ENCODE data around the gene DHRS13. TPM values are rescaled to one million over a fixed set of nuclear protein-coding genes. Genes with fewer than 3 reads are reported as not detected.

DHRS13 gene
- total RNA-seq, 1 experiment from 2014 or later, result 28.5 TPM

GRCh38 chr17:28948342-28948741 is 45.5 kb upstream of the DHRS13 start:
- H3K27me3 Mint-ChIP-seq (ENCODE audit: low read depth), result no peaks in the 10 kb centered on the region
- H3K36me3 Mint-ChIP-seq, result peaks cover 27% of the 10 kb centered on the region
- ChIA-PET POLR2A (no interaction called here), CTCF (interaction anchor here (0.8 to 5.5 kb wide), 4 partner anchors 17 to 222 kb away, joined by 3 to 39 read pairs (median 16); partner anchors contain the start of gene TLCD1)
- peak overlapping the region; percentile 94 for H3K27ac Mint-ChIP-seq
- no peaks in the 10 kb centered on the region for H3K9me3 Mint-ChIP-seq
- no peak for ATAC-seq
- peak overlapping the region; percentile 92 for H3K4me3 Mint-ChIP-seq
- peaks cover 22% of the 10 kb centered on the region for H3K4me1 Mint-ChIP-seq
- DNase-seq (ENCODE audit: low spot score), result no peak
- TF ChIP-seq, protein P1, sequence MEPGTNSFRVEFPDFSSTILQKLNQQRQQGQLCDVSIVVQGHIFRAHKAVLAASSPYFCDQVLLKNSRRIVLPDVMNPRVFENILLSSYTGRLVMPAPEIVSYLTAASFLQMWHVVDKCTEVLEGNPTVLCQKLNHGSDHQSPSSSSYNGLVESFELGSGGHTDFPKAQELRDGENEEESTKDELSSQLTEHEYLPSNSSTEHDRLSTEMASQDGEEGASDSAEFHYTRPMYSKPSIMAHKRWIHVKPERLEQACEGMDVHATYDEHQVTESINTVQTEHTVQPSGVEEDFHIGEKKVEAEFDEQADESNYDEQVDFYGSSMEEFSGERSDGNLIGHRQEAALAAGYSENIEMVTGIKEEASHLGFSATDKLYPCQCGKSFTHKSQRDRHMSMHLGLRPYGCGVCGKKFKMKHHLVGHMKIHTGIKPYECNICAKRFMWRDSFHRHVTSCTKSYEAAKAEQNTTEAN (CRISPR knock-in tag; IDR thresholded peaks at IDR 0.05), result no peak
- TF ChIP-seq FOXP1 (CRISPR knock-in tag; IDR thresholded peaks at IDR 0.05; ENCODE audit: borderline replicate concordance), result no peak

DNA sequence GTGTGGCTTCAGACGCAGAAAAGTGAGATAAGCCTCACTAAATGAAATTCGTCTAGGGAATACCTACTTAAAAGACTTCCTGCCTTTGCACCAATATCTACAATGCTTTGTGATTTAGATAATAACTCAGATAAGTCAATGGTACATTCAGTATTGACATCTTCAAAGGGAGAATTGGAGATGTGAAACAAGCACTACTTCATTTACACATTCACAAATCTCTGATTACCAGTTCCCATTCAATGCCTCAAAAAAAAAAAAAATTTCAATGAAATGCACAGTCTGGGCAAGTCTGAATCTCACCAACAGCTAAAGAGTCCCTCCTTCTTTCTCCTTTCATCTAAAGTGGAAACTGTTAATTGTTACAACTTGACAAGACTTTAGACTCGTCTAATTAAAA is 44.8 kb upstream of the DHRS13 start:
- Mint-ChIP-seq H3K4me3 (peak overlapping the region; percentile 92), H3K27ac (peak overlapping the region; percentile 94), H3K27me3 (ENCODE audit: low read depth) (no peaks in the 10 kb centered on the region), H3K4me1 (peaks cover 22% of the 10 kb centered on the region), H3K9me3 (no peaks in the 10 kb centered on the region), H3K36me3 (peaks cover 30% of the 10 kb centered on the region)
- TF ChIP-seq KAT7 (CRISPR knock-in tag; IDR thresholded peaks at IDR 0.05; ENCODE audit: borderline replicate concordance), result no peak
- TF ChIP-seq FOXP1 (CRISPR knock-in tag; IDR thresholded peaks at IDR 0.05; ENCODE audit: borderline replicate concordance), result no peak
- TF ChIP-seq CREM (CRISPR knock-in tag; IDR thresholded peaks at IDR 0.05), result no peak
- TF ChIP-seq ZNF232 (CRISPR knock-in tag; IDR thresholded peaks at IDR 0.05), result no peak
- no peak for TF ChIP-seq ESRRA (CRISPR knock-in tag; IDR thresholded peaks at IDR 0.05; ENCODE audit: borderline replicate concordance)
- DNase-seq (ENCODE audit: low spot score), result no peak
- CTCF ChIA-PET, result interaction anchor here (5.5 kb wide), 1 partner anchor 169 kb away, joined by 39 read pairs; no protein-coding TSS in a partner anchor
- no peak for ATAC-seq
- POLR2A ChIA-PET, result no interaction called here

DNA sequence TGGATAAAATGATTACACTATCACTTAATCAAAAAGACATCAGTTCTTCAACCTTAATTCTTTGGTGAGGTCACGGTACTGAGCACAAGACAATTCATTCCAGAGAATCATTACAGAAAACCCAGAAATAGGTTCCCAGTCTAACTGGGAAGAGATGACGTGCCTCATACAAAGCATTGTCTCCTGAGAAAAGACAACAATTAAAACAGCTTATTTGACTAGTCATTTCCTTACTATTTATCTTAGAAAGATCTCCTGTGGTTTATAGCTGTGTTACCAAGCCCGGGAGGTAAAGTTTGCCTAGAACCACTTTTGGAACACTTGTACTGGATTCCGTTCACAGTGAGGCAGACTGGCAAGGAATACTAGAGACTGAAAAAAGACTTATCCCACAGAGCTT is 43.4 kb upstream of the DHRS13 start:
- ChIA-PET CTCF (interaction anchor here (5.5 kb wide), 1 partner anchor 170 kb away, joined by 39 read pairs; no protein-coding TSS in a partner anchor), POLR2A (no interaction called here)
- Mint-ChIP-seq H3K9me3 (no peaks in the 10 kb centered on the region), H3K4me3 (no peak overlapping the region), H3K36me3 (peaks cover 35% of the 10 kb centered on the region), H3K27me3 (ENCODE audit: low read depth) (no peaks in the 10 kb centered on the region), H3K27ac (peak overlapping the region; percentile 91), H3K4me1 (peaks cover 28% of the 10 kb centered on the region)
- DNase-seq (ENCODE audit: low spot score) (no peak), ATAC-seq (no peak)
- TF ChIP-seq EMX1 (CRISPR knock-in tag; IDR thresholded peaks at IDR 0.05) (no peak), FOXK1 (CRISPR knock-in tag; IDR thresholded peaks at IDR 0.05) (no peak), ZNF532 (CRISPR knock-in tag; IDR thresholded peaks at IDR 0.05; ENCODE audit: borderline replicate concordance) (no peak), RORB (CRISPR knock-in tag; IDR thresholded peaks at IDR 0.05) (no peak), ZNF138 (CRISPR knock-in tag; conservative IDR thresholded peaks at IDR 0.05) (no peak), ATF6 (CRISPR knock-in tag; IDR thresholded peaks at IDR 0.05) (no peak), FOXJ3 (CRISPR knock-in tag; IDR thresholded peaks at IDR 0.05; ENCODE audit: borderline replicate concordance) (no peak)
- TF ChIP-seq, protein P2, sequence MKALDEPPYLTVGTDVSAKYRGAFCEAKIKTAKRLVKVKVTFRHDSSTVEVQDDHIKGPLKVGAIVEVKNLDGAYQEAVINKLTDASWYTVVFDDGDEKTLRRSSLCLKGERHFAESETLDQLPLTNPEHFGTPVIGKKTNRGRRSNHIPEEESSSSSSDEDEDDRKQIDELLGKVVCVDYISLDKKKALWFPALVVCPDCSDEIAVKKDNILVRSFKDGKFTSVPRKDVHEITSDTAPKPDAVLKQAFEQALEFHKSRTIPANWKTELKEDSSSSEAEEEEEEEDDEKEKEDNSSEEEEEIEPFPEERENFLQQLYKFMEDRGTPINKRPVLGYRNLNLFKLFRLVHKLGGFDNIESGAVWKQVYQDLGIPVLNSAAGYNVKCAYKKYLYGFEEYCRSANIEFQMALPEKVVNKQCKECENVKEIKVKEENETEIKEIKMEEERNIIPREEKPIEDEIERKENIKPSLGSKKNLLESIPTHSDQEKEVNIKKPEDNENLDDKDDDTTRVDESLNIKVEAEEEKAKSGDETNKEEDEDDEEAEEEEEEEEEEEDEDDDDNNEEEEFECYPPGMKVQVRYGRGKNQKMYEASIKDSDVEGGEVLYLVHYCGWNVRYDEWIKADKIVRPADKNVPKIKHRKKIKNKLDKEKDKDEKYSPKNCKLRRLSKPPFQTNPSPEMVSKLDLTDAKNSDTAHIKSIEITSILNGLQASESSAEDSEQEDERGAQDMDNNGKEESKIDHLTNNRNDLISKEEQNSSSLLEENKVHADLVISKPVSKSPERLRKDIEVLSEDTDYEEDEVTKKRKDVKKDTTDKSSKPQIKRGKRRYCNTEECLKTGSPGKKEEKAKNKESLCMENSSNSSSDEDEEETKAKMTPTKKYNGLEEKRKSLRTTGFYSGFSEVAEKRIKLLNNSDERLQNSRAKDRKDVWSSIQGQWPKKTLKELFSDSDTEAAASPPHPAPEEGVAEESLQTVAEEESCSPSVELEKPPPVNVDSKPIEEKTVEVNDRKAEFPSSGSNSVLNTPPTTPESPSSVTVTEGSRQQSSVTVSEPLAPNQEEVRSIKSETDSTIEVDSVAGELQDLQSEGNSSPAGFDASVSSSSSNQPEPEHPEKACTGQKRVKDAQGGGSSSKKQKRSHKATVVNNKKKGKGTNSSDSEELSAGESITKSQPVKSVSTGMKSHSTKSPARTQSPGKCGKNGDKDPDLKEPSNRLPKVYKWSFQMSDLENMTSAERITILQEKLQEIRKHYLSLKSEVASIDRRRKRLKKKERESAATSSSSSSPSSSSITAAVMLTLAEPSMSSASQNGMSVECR (CRISPR knock-in tag; IDR thresholded peaks at IDR 0.05; ENCODE audit: borderline replicate concordance), result no peak
- TF ChIP-seq, protein P3, sequence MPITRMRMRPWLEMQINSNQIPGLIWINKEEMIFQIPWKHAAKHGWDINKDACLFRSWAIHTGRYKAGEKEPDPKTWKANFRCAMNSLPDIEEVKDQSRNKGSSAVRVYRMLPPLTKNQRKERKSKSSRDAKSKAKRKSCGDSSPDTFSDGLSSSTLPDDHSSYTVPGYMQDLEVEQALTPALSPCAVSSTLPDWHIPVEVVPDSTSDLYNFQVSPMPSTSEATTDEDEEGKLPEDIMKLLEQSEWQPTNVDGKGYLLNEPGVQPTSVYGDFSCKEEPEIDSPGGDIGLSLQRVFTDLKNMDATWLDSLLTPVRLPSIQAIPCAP (CRISPR knock-in tag; IDR thresholded peaks at IDR 0.05), result no peak
- TF ChIP-seq, protein P4, sequence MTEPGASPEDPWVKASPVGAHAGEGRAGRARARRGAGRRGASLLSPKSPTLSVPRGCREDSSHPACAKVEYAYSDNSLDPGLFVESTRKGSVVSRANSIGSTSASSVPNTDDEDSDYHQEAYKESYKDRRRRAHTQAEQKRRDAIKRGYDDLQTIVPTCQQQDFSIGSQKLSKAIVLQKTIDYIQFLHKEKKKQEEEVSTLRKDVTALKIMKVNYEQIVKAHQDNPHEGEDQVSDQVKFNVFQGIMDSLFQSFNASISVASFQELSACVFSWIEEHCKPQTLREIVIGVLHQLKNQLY (CRISPR knock-in tag; IDR thresholded peaks at IDR 0.05), result no peak
